ENCODE data around the gene ANXA9.

The ANXA9 gene

DNA sequence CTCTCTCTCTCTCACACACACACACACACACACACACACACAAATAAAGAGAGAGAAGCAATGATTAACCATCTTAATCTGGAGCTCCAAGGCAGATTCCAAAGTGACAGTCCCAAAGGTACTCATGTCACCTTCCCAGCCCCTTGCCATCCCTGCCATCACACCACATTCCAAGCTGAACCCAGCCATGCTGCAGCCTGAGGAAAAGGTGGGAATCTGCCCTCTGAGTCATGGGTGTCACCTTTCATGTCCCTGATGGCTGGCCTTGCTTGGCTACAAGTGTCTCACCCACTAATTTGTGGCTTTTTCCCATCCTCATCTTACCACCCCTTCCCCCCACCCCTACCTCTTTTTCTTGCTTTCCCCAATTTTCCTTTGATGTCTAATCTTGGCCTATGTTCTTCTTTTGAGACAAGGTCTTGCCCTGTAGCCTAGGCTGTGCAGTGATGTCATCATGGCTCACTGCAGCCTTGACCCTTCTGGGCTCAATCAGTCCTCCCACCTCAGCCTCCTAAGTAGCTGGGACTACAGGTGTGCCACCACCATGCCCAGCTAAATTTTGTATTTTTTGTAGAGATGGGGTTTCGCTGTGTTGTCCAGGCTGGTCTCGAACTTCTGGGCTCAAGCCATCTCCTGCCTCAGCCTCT lies 3.2 kb downstream of the ANXA9 start:
- Mint-ChIP-seq H3K4me1 (no peaks in the 10 kb centered on the region), H3K4me3 (no peak overlapping the region), H3K27me3 (no peaks in the 10 kb centered on the region), H3K36me3 (no peaks in the 10 kb centered on the region), H3K27ac (no peak overlapping the region), H3K9me3 (no peaks in the 10 kb centered on the region)
- DNase-seq, result no peak
- ATAC-seq (replicated peaks), result no peak

DNA sequence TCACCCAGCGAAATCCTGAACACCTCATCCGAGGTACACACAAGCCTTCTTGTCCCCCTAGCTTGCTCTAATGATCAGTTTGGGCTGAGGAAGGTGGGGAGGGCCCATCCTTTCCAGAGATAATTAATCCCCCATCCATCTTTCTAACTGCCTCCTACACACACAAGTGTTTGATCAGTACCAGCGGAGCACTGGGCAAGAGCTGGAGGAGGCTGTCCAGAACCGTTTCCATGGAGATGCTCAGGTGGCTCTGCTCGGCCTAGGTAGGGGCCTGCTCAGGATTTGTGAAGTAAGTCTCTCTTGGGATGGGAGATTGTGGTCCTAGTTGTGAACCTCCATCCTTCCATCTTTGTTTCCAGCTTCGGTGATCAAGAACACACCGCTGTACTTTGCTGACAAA lies 5.8 kb downstream of the ANXA9 start:
- no peaks in the 10 kb centered on the region for H3K4me1 Mint-ChIP-seq
- DNase-seq, result no peak
- H3K27ac Mint-ChIP-seq, result no peak overlapping the region
- no peaks in the 10 kb centered on the region for H3K9me3 Mint-ChIP-seq
- ATAC-seq (replicated peaks), result no peak
- H3K27me3 Mint-ChIP-seq, result no peaks in the 10 kb centered on the region
- H3K4me3 Mint-ChIP-seq, result no peak overlapping the region
- no peaks in the 10 kb centered on the region for H3K36me3 Mint-ChIP-seq

DNA sequence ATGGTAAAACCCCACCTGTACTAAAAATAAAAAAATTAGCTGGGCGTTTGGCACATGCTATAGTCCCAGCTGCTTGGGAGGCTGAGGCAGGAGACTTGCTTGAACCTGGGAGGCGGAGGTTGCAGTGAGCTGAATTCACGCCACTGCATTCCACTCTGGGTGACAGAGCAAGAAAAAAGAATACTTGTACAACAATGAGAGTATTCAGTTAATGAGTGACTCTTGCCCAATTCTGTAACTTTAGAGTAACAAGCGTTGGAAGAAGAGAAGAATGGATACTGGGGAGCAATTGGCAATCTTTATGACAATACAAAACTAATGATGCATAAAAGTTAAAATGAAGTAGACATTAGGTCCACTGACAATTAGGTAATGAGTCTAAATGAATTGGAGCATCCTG lies 10.5 kb downstream of the ANXA9 start:
- ATAC-seq (replicated peaks) (no peak), DNase-seq (no peak)
- Mint-ChIP-seq H3K27me3 (no peaks in the 10 kb centered on the region), H3K27ac (no peak overlapping the region), H3K4me3 (no peak overlapping the region), H3K9me3 (no peaks in the 10 kb centered on the region), H3K36me3 (peaks cover 8% of the 10 kb centered on the region in 2 donors), H3K4me1 (peaks cover 2 to 6% of the 10 kb centered on the region in 2 donors)

DNA sequence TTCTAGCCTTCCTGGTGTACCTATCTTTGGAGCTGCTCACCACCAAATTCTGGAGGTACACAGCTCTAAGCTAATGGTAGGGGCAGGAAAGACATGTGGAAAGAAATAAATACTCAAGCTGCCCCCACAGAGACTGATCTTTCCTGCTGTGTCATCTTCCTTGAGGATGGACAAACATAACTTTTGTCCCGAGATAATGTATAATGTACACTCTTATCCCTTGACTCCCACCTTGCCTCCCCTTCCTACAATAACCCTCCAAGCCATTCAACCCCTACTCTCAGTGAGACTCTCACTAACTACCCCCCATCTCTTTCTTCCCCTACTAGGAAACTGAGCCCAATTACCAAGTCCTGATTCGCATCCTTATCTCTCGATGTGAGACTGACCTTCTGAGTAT lies 12.2 kb downstream of the ANXA9 start:
- DNase-seq (no peak), ATAC-seq (replicated peaks) (no peak)
- Mint-ChIP-seq H3K4me1 (peaks cover 2 to 6% of the 10 kb centered on the region in 2 donors), H3K4me3 (no peak overlapping the region), H3K36me3 (peaks cover 8% of the 10 kb centered on the region in 2 donors), H3K9me3 (no peaks in the 10 kb centered on the region), H3K27me3 (no peaks in the 10 kb centered on the region), H3K27ac (no peak overlapping the region)

DNA sequence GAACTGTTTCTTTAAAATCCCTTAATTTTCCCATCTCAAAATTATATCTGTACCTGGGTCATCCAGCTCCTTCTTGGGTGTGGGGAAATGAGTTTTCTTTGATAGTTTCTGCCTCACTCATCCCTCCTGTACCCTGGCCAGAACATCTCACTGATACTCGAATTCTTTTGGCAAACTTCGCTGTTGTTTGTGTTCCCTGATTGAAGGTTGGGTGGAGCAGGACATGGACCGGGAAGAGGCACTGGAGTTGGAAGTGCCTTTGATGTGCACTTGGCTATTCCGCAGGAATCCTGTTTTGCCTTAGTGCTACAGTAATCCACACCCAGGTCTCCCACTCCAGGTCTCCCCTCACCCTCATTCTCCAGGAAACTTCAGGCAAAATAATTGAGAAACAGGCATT lies 13.4 kb downstream of the ANXA9 start:
- no peak for ATAC-seq (replicated peaks)
- Mint-ChIP-seq H3K36me3 (peaks cover 8 to 13% of the 10 kb centered on the region in 2 donors), H3K27ac (no peak overlapping the region), H3K4me3 (no peak overlapping the region), H3K9me3 (no peaks in the 10 kb centered on the region), H3K27me3 (no peaks in the 10 kb centered on the region), H3K4me1 (peaks cover 2 to 6% of the 10 kb centered on the region in 2 donors)
- DNase-seq, result no peak

DNA sequence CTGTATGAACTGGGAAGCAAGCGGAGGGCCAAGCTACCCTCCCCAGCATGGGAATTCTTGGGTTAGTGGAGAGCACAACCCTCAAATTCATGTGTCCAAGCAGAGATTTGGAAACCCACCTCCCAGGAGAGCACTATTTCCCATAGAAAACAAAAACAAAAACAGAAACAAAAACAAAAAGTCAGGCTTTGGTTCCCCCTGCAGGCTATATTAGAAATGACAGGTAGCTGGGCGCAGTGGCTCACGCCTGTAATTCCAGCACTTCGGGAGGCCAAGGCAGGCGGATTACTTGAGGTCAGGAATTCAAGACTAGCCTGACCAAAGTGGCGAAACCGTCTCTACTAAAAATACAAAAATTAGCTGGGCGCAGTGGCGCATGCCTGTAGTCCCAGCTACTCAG lies 13.8 kb downstream of the ANXA9 start:
- Mint-ChIP-seq H3K4me1 (peaks cover 2 to 6% of the 10 kb centered on the region in 2 donors), H3K4me3 (no peak overlapping the region), H3K27ac (no peak overlapping the region), H3K36me3 (peaks cover 10 to 16% of the 10 kb centered on the region in 2 donors), H3K9me3 (no peaks in the 10 kb centered on the region), H3K27me3 (no peaks in the 10 kb centered on the region)
- ATAC-seq (replicated peaks), result no peak
- DNase-seq, result no peak

DNA sequence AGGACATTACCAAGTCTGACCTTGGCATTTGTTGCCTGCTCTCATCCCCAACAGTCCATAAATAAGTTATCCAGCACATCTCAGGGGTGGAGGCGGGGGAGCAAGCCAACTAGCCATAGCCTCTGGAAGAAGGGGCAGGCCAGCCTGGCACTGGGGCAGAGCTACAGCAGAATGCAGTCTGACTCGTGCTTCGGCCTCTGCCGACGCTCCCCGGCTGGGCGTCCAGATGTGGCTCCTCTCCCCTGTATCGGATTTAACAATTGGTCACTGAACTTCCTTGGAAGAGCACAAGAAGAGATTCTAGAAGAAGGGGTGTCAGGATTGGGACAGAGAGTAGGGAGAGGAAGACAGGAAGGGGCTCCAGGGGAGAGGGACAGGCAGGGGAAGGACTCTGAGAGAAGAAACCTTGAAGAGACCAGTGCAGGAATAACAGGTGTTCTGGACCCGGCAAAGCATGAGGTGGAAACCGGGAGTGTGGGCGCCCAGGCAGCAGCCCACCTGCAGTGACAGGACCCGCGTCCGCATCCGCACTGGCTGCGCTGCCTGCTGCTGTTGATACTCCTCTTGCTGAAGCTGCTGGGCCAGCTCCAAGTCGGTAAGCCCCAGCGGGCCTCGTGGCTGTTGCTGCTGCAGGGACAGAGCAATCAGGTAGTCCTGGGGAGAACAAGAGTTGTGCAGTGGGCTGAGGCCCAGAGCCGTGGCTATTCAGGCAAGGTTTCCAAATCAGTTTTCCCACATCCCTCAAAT lies 15.2 kb downstream of the ANXA9 start:
- Mint-ChIP-seq H3K27me3 (no peaks in the 10 kb centered on the region), H3K27ac (peak overlapping the region; percentile 6), H3K4me3 (no peak overlapping the region), H3K4me1 (peaks cover 6 to 7% of the 10 kb centered on the region in 2 donors), H3K9me3 (no peaks in the 10 kb centered on the region), H3K36me3 (peaks cover 16 to 22% of the 10 kb centered on the region in 2 donors)
- no peak for DNase-seq
- ATAC-seq (replicated peaks), result no peak

DNA sequence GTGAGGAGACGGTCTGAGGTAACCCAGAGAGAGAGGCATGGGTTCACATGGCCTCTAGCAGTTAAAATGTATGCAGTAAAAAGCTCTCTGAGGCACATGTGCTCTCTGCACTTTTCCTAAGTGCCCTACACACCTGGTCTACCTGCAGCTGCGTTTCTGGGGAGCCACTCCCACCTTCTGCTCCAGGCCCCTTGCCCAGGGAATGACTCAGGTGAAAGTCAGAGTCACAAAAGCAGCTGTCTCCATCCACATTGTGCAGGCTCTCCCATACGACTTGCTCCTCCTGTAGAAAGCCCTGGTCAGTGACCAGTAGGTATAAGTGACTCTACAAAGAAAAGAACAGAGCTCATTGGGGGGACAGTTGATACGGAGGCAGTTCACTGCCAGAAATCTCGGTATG lies 15.9 kb downstream of the ANXA9 start:
- H3K4me1 Mint-ChIP-seq, result peaks cover 11% of the 10 kb centered on the region in 2 donors
- DNase-seq (no peak), ATAC-seq (replicated peaks) (no peak)
- H3K4me3 Mint-ChIP-seq, result no peak overlapping the region
- no peaks in the 10 kb centered on the region for H3K27me3 Mint-ChIP-seq
- H3K27ac Mint-ChIP-seq, result no peak overlapping the region
- H3K9me3 Mint-ChIP-seq, result no peaks in the 10 kb centered on the region
- H3K36me3 Mint-ChIP-seq, result peaks cover 17 to 22% of the 10 kb centered on the region in 2 donors

DNA sequence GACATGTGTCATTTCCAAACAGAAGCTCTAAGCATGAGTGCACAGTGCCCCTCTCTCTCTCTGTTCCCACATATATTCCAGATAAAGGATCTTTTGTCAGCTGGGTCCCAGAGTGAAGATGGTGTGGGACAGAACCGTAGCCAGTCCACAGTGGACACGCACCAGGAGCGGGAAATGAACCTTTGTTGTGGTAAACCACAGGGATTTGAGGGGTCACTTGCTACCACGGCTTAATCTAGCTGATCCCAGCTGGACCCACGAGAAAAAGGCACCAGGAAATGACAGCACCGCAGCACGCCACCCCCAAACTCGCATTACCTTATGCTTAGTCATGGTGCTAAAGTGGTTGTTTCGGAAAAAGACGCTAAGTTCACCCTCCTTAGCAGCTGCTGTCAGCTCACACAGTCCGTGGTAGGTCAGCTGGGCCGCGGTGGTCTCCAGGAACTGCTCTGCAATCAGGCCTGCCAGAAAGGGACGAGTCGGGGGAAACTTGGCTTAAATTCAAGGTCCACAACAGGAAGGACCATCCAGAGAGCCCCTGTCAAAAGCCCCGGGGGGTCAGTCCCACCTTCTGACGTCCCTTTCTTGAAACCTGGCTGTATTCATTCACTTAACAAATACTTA lies 17.1 kb downstream of the ANXA9 start:
- Mint-ChIP-seq H3K27me3 (no peaks in the 10 kb centered on the region), H3K36me3 (peaks cover 17 to 22% of the 10 kb centered on the region in 2 donors), H3K4me3 (no peak overlapping the region), H3K4me1 (peaks cover 12 to 18% of the 10 kb centered on the region in 2 donors), H3K9me3 (no peaks in the 10 kb centered on the region), H3K27ac (no peak overlapping the region)
- DNase-seq (no peak), ATAC-seq (replicated peaks) (no peak)

DNA sequence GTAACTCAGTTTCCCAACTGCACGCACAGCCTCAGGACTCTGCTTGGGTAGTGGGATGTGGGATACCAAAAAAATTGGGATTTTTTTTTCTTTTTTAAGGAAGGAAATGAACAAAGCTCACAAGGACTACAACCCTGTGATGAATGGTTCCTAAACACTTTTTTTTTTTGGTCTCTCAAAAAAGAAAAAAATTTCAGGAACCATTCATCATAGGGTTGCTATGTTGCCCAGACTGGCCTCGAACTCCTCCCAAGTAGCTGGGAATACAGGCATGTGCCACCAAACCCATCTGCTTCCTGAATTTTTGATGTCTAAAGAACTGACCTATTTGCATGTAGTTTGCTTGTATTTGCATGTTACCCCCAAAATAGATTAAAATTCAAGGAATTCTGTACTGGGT lies 17.8 kb downstream of the ANXA9 start:
- Mint-ChIP-seq H3K27me3 (no peaks in the 10 kb centered on the region), H3K4me3 (no peak overlapping the region), H3K4me1 (peaks cover 12 to 19% of the 10 kb centered on the region in 2 donors), H3K27ac (no peak overlapping the region), H3K9me3 (no peaks in the 10 kb centered on the region), H3K36me3 (peaks cover 17 to 22% of the 10 kb centered on the region in 2 donors)
- ATAC-seq (replicated peaks) (no peak), DNase-seq (no peak)

DNA sequence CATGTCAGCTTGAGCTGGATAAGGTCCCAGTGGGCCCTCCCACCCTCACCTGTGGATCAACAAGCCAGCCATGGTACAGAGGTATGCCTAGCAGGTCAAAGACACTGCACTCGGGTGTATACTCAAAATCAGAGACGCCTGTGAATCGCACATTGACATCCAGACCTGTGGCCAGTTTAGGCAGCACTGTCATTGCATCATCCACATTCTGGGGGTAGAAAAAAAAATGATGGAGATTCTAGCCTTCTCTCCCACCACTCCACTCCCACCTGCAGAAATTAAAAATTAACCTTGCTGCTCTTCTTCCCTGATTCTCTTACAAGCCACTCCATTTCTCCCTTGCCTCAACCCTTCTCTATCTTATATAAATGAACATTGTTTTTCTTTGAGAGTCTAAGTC lies 18.3 kb downstream of the ANXA9 start:
- Mint-ChIP-seq H3K36me3 (peaks cover 17 to 22% of the 10 kb centered on the region in 2 donors), H3K4me1 (peaks cover 13 to 24% of the 10 kb centered on the region in 2 donors), H3K27me3 (no peaks in the 10 kb centered on the region), H3K9me3 (no peaks in the 10 kb centered on the region), H3K4me3 (no peak overlapping the region), H3K27ac (no peak overlapping the region)
- DNase-seq (no peak), ATAC-seq (replicated peaks) (no peak)

DNA sequence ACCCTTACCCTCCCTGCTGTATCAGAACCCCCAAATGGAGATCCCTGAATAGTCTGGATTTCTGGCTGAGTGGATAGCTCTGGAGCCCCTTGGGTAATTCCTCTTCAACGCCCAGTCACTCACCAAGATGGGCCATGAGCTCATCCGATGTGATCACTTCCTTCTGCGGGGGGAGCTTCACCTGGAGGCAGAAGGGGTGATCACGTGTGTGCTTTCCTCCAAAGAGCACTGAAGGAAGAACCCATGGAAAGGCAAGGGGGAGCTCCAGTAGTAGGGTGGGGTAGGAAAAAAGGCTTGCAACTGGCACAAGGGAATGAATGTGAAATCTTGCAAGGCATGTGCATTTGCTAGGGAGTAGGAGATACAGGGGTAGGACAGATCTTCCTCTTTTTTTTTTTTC lies 19.5 kb downstream of the ANXA9 start:
- peaks cover 22 to 30% of the 10 kb centered on the region in 2 donors for H3K4me1 Mint-ChIP-seq
- no peak overlapping the region for H3K27ac Mint-ChIP-seq
- DNase-seq (no peak), ATAC-seq (replicated peaks) (no peak)
- no peak overlapping the region for H3K4me3 Mint-ChIP-seq
- no peaks in the 10 kb centered on the region for H3K9me3 Mint-ChIP-seq
- H3K27me3 Mint-ChIP-seq, result no peaks in the 10 kb centered on the region
- H3K36me3 Mint-ChIP-seq, result peaks cover 17 to 21% of the 10 kb centered on the region in 2 donors

DNA sequence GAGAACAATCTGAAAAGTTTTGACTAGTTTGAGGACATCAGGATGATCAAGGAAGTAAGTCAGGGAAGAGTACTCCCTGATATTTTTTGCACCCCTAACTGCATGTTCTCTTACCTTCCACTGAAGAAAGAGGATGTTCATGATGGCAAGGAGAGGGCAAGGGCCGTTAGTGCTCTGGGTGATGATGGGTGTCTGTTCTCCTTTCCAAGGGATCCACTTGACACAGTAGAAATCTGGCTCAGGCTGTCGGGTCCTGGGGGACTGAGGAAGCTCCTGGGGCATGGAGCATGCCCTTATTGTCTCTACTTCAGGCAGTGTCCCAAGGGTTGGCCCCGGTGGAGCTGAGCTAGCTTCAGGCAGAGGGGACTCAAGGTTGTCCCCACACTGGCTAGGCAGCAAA lies 20.0 kb downstream of the ANXA9 start:
- no peak overlapping the region for H3K4me3 Mint-ChIP-seq
- DNase-seq, result no peak
- peaks cover 25 to 34% of the 10 kb centered on the region in 2 donors for H3K4me1 Mint-ChIP-seq
- peaks cover 12 to 18% of the 10 kb centered on the region in 2 donors for H3K36me3 Mint-ChIP-seq
- H3K27ac Mint-ChIP-seq, result no peak overlapping the region
- H3K27me3 Mint-ChIP-seq, result no peaks in the 10 kb centered on the region
- no peak for ATAC-seq (replicated peaks)
- H3K9me3 Mint-ChIP-seq, result no peaks in the 10 kb centered on the region

DNA sequence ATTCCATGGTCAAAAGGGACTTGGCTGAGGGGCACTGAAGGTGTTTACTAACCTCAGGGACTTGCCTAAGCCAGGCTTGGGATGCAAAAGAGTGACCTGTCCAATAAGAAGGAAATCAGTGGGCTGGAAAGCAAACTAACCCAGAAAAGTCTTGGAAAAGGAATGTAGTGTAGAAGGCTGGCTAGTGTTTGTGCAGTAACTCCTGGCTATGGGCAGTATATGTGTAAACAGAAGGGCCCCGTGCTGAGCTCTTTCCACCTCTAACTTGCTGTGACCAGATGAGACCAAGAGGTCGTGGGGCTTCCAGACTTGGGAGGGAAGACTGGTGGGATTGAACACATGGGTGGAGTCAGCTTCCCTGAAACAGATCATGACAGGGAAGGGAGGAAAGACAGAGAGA lies 20.5 kb downstream of the ANXA9 start:
- no peak overlapping the region for H3K27ac Mint-ChIP-seq
- peaks cover 30 to 40% of the 10 kb centered on the region in 2 donors for H3K4me1 Mint-ChIP-seq
- no peak overlapping the region for H3K4me3 Mint-ChIP-seq
- H3K9me3 Mint-ChIP-seq, result no peaks in the 10 kb centered on the region
- DNase-seq (no peak), ATAC-seq (replicated peaks) (no peak)
- peaks cover 9 to 14% of the 10 kb centered on the region in 2 donors for H3K36me3 Mint-ChIP-seq
- H3K27me3 Mint-ChIP-seq, result no peaks in the 10 kb centered on the region

DNA sequence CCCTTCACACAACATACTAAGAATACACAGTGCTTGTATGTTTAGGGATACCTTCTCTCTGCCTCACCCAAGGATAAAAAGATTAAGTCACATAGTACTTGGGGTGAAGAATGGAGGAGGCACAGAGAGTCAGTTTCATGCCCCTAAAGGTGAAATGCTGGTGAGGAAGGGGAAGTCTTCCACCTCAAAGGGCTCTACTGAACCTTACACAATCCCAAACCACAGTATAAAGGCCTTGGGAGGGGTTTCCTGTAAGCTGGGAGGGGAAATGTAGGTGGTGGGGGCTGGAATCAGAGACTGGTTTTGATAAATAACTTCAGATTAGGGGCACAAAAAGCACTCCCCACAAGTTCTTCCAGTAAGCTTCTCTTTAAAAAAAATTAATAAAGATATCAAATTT lies 21.1 kb downstream of the ANXA9 start:
- DNase-seq, result no peak
- no peaks in the 10 kb centered on the region for H3K9me3 Mint-ChIP-seq
- H3K27me3 Mint-ChIP-seq, result no peaks in the 10 kb centered on the region
- no peak overlapping the region for H3K27ac Mint-ChIP-seq
- ATAC-seq (replicated peaks), result no peak
- peaks cover 35 to 46% of the 10 kb centered on the region in 2 donors for H3K4me1 Mint-ChIP-seq
- H3K4me3 Mint-ChIP-seq, result no peak overlapping the region
- H3K36me3 Mint-ChIP-seq, result peaks cover 9 to 14% of the 10 kb centered on the region in 2 donors

Data from stimulated activated naive B cell treated with anti-CD40 and anti-IgM and Interleukin-4, amounts not matched to agents 10 μg/mL and 1 μg/mL and 100 μg/mL, for 72 hours (primary cell).